Uterus (tissue), 2 donors: Measurements from ENCODE around the gene UVRAG.
"Not testable (repeated sequence)": the region's sequence is repeated elsewhere in the genome, so short reads cannot be mapped to it uniquely, and the experiment has no call there.

Source experiments
- CTCF ChIP-seq, 4 experiments: fragments of 200-600 bp in 2 of 4; fragments of 450-650 bp in 2 of 4; sonication (generic) in 2 of 4; IDR thresholded peaks; one replicate each; pipeline ENCODE4 v1.5.1; 2016 to 2019; ENCODE audit warnings: antibody characterized with exemption in 4 of 4, mild to moderate bottlenecking in 2 of 4, moderate library complexity in 1 of 4
- POLR2A ChIP-seq, 2 donors: fragments of 450-650 bp; IDR thresholded peaks; one replicate each; pipeline ENCODE4 v1.6.1; 2016; ENCODE audit warnings: antibody characterized with exemption in 2 of 2, mild to moderate bottlenecking in 1 of 2, moderate library complexity in 1 of 2

- TF ChIP-seq CTCF, POLR2A (IDR thresholded peaks at IDR 0.05): not testable (repeated sequence)
Observed at GRCh38 chr11:75877327-75877726, 62.3 kb downstream of the UVRAG start.
